ENCODE results near the gene LYPD6B. TPM values are rescaled to one million over a fixed set of nuclear protein-coding genes. Genes with fewer than 3 reads are reported as not detected.

Gene LYPD6B
- total and polyA plus RNA-seq, 8 donors = 0.79 to 35.8 (median 24.6) TPM

DNA sequence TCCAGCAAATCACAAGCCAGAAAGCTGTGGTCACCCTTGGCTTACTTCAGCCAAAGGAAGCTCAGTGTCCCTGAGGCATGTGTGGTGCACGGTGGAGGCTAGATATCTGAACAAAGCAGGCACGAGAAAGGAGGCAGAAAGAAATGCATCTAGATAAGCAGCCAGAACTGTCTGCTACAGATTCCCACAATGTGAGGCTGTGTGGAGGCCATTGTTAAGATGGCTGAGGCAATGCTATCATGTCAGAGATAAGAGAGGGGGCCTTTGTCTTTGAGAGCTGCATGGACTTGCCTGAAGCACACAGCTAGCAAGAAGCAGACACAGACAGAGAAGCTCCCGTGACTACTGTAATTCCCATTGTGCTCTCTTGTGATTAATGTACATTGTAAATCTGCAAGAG is 181.4 kb downstream of the LYPD6B start:
- Histone ChIP-seq H3K9me3 (no peaks in the 10 kb centered on the region), H3K4me1 (no peaks in the 10 kb centered on the region), H3K4me3 (no peak overlapping the region), H3K27me3 (no peaks in the 10 kb centered on the region), H3K36me3 (no peaks in the 10 kb centered on the region), H3K27ac (no peak overlapping the region)
- intact Hi-C loops (cut with DNase I) = no loop called here
- ATAC-seq (no peak), DNase-seq (no peak)
- TF ChIP-seq, protein P1, sequence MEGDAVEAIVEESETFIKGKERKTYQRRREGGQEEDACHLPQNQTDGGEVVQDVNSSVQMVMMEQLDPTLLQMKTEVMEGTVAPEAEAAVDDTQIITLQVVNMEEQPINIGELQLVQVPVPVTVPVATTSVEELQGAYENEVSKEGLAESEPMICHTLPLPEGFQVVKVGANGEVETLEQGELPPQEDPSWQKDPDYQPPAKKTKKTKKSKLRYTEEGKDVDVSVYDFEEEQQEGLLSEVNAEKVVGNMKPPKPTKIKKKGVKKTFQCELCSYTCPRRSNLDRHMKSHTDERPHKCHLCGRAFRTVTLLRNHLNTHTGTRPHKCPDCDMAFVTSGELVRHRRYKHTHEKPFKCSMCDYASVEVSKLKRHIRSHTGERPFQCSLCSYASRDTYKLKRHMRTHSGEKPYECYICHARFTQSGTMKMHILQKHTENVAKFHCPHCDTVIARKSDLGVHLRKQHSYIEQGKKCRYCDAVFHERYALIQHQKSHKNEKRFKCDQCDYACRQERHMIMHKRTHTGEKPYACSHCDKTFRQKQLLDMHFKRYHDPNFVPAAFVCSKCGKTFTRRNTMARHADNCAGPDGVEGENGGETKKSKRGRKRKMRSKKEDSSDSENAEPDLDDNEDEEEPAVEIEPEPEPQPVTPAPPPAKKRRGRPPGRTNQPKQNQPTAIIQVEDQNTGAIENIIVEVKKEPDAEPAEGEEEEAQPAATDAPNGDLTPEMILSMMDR (IDR thresholded peaks at IDR 0.05) = no peak

- ATAC-seq = no peak
Measured at GRCh38 chr2:149221002-149221401, 182.5 kb downstream of the LYPD6B start.

DNA sequence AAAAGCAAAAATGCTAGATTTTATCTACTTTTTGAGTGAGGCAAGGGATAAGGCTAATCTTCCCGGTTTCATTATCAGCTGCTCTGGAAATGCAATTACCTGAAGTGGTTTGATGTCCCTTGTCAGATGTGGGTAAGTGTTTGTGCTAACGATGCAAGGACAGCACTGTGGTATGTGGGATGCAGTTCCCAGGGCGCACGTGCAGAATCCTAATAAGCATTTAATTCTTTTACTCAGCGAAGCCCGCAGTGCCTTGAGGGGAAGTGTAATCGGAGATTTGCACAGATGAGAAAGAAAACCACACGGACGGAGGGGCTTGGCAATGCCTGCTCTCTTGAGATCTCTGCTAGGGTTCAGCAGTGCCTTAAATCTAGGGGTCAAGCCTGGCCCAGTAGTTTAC is 183.4 kb downstream of the LYPD6B start:
- intact Hi-C loops (cut with DNase I) = no loop called here
- TF ChIP-seq, protein P1 (IDR thresholded peaks at IDR 0.05) = no peak
- ATAC-seq (no peak), DNase-seq (no peak)
- Histone ChIP-seq H3K36me3 (no peaks in the 10 kb centered on the region), H3K27ac (no peak overlapping the region), H3K4me3 (no peak overlapping the region), H3K4me1 (no peaks in the 10 kb centered on the region), H3K9me3 (no peaks in the 10 kb centered on the region), H3K27me3 (no peaks in the 10 kb centered on the region)

More at GRCh38 chr2:149221002-149221401, 182.5 kb downstream of the LYPD6B start:
- Histone ChIP-seq H3K27me3 (no peaks in the 10 kb centered on the region), H3K9me3 (no peaks in the 10 kb centered on the region), H3K27ac (no peak overlapping the region), H3K4me3 (no peak overlapping the region), H3K36me3 (no peaks in the 10 kb centered on the region), H3K4me1 (no peaks in the 10 kb centered on the region)
- no peak for DNase-seq
- TF ChIP-seq, protein P1 (IDR thresholded peaks at IDR 0.05) = no peak
- intact Hi-C loops (cut with DNase I) = no loop called here

DNA sequence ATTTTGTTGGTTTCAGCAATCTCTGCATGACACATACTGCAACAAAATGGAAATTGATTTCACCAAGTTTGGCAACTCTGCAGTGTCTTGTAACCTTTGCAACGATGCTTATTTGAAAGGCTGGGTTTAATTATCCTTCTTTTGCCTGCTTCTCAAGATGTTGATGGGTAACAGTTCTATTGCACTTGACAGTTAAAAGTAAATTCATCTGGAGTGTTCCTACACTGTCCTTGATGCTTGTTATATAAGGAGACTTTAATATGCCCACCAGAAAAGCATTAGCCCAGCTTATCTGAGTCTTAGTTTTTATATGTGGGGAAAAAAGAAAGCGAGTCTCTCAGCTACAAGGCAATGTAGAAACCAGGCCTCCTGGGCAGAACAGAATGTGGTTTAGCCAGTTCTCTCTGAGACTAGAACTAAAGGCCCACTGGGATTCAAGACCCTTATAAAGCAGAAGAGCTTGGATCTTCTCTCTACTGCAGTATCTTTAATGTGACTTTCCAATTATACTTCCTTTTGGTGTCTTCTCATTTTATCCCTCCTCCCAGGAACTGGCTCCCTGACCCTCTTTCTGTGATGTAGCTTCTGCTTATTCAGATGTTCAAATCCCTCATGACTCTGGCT is 185.1 kb downstream of the LYPD6B start:
- intact Hi-C loops (cut with DNase I) = no loop called here
- Histone ChIP-seq H3K9me3 (no peaks in the 10 kb centered on the region), H3K4me3 (no peak overlapping the region), H3K4me1 (no peaks in the 10 kb centered on the region), H3K36me3 (no peaks in the 10 kb centered on the region), H3K27ac (no peak overlapping the region), H3K27me3 (no peaks in the 10 kb centered on the region)
- DNase-seq (no peak), ATAC-seq (no peak)
- TF ChIP-seq, protein P1 (IDR thresholded peaks at IDR 0.05) = no peak

DNA sequence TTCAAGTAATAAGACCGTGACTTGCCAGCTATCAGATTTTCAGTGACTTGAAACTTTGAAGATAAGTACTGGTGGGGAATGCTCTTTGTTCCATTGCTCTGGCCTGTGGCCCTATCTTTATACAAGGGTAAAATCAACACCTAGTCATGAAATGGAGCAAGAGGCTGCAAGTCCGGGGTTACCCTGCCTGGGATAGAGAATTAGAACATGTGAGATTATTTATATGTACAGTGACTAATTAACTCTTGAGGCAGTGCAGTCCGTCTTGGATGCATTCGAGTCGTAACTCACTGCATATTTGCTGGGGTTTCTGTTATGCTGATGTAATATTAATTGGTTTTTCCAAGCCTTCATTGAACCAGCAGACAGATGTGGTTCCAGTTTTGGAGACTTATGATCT is 186.0 kb downstream of the LYPD6B start:
- Histone ChIP-seq H3K9me3 (no peaks in the 10 kb centered on the region), H3K4me3 (no peak overlapping the region), H3K27me3 (no peaks in the 10 kb centered on the region), H3K27ac (no peak overlapping the region), H3K36me3 (no peaks in the 10 kb centered on the region), H3K4me1 (no peaks in the 10 kb centered on the region)
- intact Hi-C loops (cut with DNase I) = no loop called here
- DNase-seq (no peak), ATAC-seq (no peak)
- TF ChIP-seq, protein P1 (IDR thresholded peaks at IDR 0.05) = no peak

Measured in left lung (tissue), 10 donors.